ENCODE measurements around the gene CAMK2B.
"Not testable (repeated sequence)": the region's sequence is repeated elsewhere in the genome, so short reads cannot be mapped to it uniquely, and the experiment has no call there.

The CAMK2B gene

GRCh38 chr7:44173911-44174693 lies 151.3 kb downstream of the CAMK2B start:
- no peak for TF ChIP-seq EZH2phosphoT487 (IDR thresholded peaks at IDR 0.05; ENCODE audit: borderline replicate concordance)
- TF ChIP-seq, protein P1, sequence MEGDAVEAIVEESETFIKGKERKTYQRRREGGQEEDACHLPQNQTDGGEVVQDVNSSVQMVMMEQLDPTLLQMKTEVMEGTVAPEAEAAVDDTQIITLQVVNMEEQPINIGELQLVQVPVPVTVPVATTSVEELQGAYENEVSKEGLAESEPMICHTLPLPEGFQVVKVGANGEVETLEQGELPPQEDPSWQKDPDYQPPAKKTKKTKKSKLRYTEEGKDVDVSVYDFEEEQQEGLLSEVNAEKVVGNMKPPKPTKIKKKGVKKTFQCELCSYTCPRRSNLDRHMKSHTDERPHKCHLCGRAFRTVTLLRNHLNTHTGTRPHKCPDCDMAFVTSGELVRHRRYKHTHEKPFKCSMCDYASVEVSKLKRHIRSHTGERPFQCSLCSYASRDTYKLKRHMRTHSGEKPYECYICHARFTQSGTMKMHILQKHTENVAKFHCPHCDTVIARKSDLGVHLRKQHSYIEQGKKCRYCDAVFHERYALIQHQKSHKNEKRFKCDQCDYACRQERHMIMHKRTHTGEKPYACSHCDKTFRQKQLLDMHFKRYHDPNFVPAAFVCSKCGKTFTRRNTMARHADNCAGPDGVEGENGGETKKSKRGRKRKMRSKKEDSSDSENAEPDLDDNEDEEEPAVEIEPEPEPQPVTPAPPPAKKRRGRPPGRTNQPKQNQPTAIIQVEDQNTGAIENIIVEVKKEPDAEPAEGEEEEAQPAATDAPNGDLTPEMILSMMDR (conservative IDR thresholded peaks at IDR 0.05; ENCODE audit: low read length): no peak
- H4K20me1 ChIP-seq (ENCODE audit: insufficient read depth, low read length, poor library complexity, severe bottlenecking): no peaks in the 10 kb centered on the region
- no peaks in the 10 kb centered on the region for H3K27me3 ChIP-seq (ENCODE audit: insufficient read depth, low read length, poor library complexity, severe bottlenecking)
- H3K4me1 ChIP-seq (ENCODE audit: insufficient read depth, low read length, poor library complexity, severe bottlenecking): no peaks in the 10 kb centered on the region
- no peak overlapping the region for H3K4me3 ChIP-seq (ENCODE audit: low read length, poor library complexity, severe bottlenecking)
- no peaks in the 10 kb centered on the region for H3K9me2 ChIP-seq (replicated peaks; ENCODE audit: low read depth, low read length)
- no peak overlapping the region for H3K9ac ChIP-seq (ENCODE audit: low read depth, low read length, poor library complexity, severe bottlenecking)
- H3K4me2 ChIP-seq (ENCODE audit: low read depth, low read length, poor library complexity, severe bottlenecking): no peak overlapping the region
- no peaks in the 10 kb centered on the region for H3F3A ChIP-seq (ENCODE audit: low read depth)
- H3K9me3 ChIP-seq (ENCODE audit: insufficient read depth, low read depth, low read length): no peaks in the 10 kb centered on the region
- no peaks in the 10 kb centered on the region for H3K79me2 ChIP-seq (ENCODE audit: insufficient read depth, low read length)
- no peaks in the 10 kb centered on the region for H3K36me3 ChIP-seq (ENCODE audit: insufficient read depth, low read length)
- no peak overlapping the region for H2AFZ ChIP-seq (ENCODE audit: low read length)

- Histone ChIP-seq H3K4me2 (ENCODE audit: low read depth, low read length, poor library complexity, severe bottlenecking) (no peak overlapping the region), H3K79me2 (ENCODE audit: insufficient read depth, low read length) (no peaks in the 10 kb centered on the region), H3K36me3 (ENCODE audit: insufficient read depth, low read length) (no peaks in the 10 kb centered on the region), H3K9ac (ENCODE audit: low read depth, low read length, poor library complexity, severe bottlenecking) (no peak overlapping the region), H3F3A (ENCODE audit: low read depth) (no peaks in the 10 kb centered on the region), H3K4me1 (ENCODE audit: insufficient read depth, low read length, poor library complexity, severe bottlenecking) (peaks cover 1% of the 10 kb centered on the region), H3K9me2 (replicated peaks; ENCODE audit: low read depth, low read length) (no peaks in the 10 kb centered on the region), H4K20me1 (ENCODE audit: insufficient read depth, low read length, poor library complexity, severe bottlenecking) (no peaks in the 10 kb centered on the region), H3K27me3 (ENCODE audit: insufficient read depth, low read length, poor library complexity, severe bottlenecking) (no peaks in the 10 kb centered on the region), H2AFZ (ENCODE audit: low read length) (no peak overlapping the region), H3K4me3 (ENCODE audit: low read length, poor library complexity, severe bottlenecking) (no peak overlapping the region), H3K9me3 (ENCODE audit: insufficient read depth, low read depth, low read length) (no peaks in the 10 kb centered on the region)
- no peak for TF ChIP-seq EZH2phosphoT487 (IDR thresholded peaks at IDR 0.05; ENCODE audit: borderline replicate concordance)
- TF ChIP-seq, protein P1 (conservative IDR thresholded peaks at IDR 0.05; ENCODE audit: low read length): no peak
Observed at GRCh38 chr7:44172803-44173424, 152.5 kb downstream of the CAMK2B start.

GRCh38 chr7:44172352-44172751 lies 153.0 kb downstream of the CAMK2B start:
- no peak overlapping the region for H3K4me3 ChIP-seq (ENCODE audit: low read length, poor library complexity, severe bottlenecking)
- no peaks in the 10 kb centered on the region for H3K79me2 ChIP-seq (ENCODE audit: insufficient read depth, low read length)
- TF ChIP-seq, protein P1 (conservative IDR thresholded peaks at IDR 0.05; ENCODE audit: low read length): no peak
- no peak for TF ChIP-seq EZH2phosphoT487 (IDR thresholded peaks at IDR 0.05; ENCODE audit: borderline replicate concordance)
- H3K9ac ChIP-seq (ENCODE audit: low read depth, low read length, poor library complexity, severe bottlenecking): no peak overlapping the region
- no peaks in the 10 kb centered on the region for H4K20me1 ChIP-seq (ENCODE audit: insufficient read depth, low read length, poor library complexity, severe bottlenecking)
- no peak overlapping the region for H3K4me2 ChIP-seq (ENCODE audit: low read depth, low read length, poor library complexity, severe bottlenecking)
- no peaks in the 10 kb centered on the region for H3K9me2 ChIP-seq (replicated peaks; ENCODE audit: low read depth, low read length)
- no peak overlapping the region for H2AFZ ChIP-seq (ENCODE audit: low read length)
- no peaks in the 10 kb centered on the region for H3K9me3 ChIP-seq (ENCODE audit: insufficient read depth, low read depth, low read length)
- no peaks in the 10 kb centered on the region for H3K36me3 ChIP-seq (ENCODE audit: insufficient read depth, low read length)
- peaks cover 4% of the 10 kb centered on the region for H3K4me1 ChIP-seq (ENCODE audit: insufficient read depth, low read length, poor library complexity, severe bottlenecking)
- H3K27me3 ChIP-seq (ENCODE audit: insufficient read depth, low read length, poor library complexity, severe bottlenecking): no peaks in the 10 kb centered on the region
- H3F3A ChIP-seq (ENCODE audit: low read depth): no peaks in the 10 kb centered on the region

DNA sequence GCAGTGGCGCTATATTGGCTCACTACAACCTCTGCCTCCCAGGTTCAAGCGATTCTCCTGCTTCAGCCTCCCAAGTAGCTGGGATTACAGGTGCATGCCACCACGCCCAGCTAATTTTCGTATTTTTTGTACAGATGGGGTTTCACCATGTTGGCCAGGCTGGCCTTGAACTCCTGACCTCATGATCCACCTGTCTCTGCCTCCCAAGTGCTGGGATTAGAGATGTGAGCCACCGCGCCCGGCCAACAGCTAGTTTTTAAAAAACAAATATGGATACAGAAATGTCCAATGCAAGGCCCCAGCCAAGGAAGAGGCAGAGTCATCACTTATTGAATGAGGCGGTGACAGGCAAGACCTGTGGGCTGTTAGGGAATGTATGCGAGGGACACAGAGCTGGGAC lies 153.5 kb downstream of the CAMK2B start:
- not testable (repeated sequence) for H3K27me3 ChIP-seq (ENCODE audit: insufficient read depth, low read length, poor library complexity, severe bottlenecking); H3K9me3 ChIP-seq (ENCODE audit: insufficient read depth, low read depth, low read length); H3F3A ChIP-seq (ENCODE audit: low read depth); H3K79me2 ChIP-seq (ENCODE audit: insufficient read depth, low read length); H3K9me2 ChIP-seq (replicated peaks; ENCODE audit: low read depth, low read length); H3K4me2 ChIP-seq (ENCODE audit: low read depth, low read length, poor library complexity, severe bottlenecking); H3K4me3 ChIP-seq (ENCODE audit: low read length, poor library complexity, severe bottlenecking); H3K9ac ChIP-seq (ENCODE audit: low read depth, low read length, poor library complexity, severe bottlenecking); H3K4me1 ChIP-seq (ENCODE audit: insufficient read depth, low read length, poor library complexity, severe bottlenecking); H2AFZ ChIP-seq (ENCODE audit: low read length); H4K20me1 ChIP-seq (ENCODE audit: insufficient read depth, low read length, poor library complexity, severe bottlenecking); H3K36me3 ChIP-seq (ENCODE audit: insufficient read depth, low read length)

All from Loucy (cell line).